Activated CD4-positive, alpha-beta T cell treated with anti-CD3 and anti-CD28 coated beads, Interleukin-2, Interleukin-6, amounts not matched to agents 100 ng/mL and 50 ng/mL, durations not matched to agents 16 hours and 8 hours (primary cell): ENCODE measurements around the gene BBX.
"Not testable (repeated sequence)": the region's sequence is repeated elsewhere in the genome, so short reads cannot be mapped to it uniquely, and the experiment has no call there.

Experiments used
- DNase-seq: peaks from one replicate; pipeline ENCODE4 v3.0.0-alpha.2; 2020

Gene BBX

DNA sequence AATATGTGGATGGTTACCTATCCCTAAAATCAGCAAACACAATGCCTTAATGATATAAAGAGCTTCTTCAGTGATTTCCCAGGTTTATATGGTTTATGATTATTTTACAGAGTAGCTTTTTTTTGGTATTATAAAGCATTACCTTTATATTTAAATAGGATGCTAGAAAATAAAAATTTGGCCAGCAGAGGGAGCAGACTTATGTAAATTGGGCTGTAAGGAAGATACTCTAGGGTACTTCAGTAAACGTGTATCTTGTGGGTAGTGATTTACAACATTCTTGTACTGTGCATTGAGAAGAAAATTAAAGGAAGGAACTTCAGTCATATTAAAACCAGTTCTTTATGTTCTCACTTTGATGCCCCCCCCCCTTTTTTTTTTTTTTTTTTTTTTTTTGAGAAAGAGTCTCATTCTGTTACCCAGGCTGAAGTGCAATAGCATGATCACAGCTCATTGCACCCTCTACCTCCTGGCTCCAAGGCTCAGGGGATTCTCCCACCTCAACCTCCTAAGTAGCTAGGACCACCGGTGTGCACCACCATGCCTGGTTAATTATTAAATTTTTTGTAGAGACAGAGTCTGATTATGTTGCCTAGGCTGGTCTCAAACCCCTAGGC lies 167.9 kb downstream of the BBX start:
- peak; percentile 51 for DNase-seq

DNA sequence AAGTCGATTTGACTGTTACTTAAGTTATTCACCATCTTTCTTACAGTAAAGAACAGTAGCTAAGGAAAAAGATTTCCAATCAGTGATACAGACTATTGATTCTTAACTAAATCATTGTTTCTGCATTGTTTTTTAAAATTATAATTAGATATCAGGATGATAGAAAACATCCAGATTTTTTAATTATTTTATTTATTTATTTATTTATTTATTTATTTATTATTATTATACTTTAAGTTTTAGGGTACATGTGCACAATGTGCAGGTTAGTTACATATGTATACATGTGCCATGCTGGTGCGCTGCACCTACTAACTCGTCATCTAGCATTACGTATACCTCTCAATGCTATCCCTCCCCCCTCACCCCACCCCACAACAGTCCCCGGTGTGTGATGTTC lies 169.2 kb downstream of the BBX start:
- DNase-seq, result not testable (repeated sequence)

DNA sequence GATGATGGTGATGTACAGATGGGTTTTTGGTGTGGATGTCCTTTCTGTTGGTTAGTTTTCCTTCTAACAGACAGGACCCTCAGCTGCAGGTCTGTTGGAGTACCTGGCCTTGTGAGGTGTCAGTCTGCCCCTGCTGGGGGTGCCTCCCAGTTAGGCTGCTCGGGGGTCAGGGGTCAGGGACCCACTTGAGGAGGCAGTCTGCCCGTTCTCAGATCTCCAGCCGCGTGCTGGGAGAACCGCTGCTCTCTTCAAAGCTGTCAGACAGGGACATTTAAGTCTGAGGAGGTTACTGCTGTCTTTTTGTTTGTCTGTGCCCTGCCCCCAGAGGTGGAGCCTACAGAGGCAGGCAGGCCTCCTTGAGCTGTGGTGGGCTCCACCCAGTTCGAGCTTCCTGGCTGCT lies 174.6 kb downstream of the BBX start:
- not testable (repeated sequence) for DNase-seq

DNA sequence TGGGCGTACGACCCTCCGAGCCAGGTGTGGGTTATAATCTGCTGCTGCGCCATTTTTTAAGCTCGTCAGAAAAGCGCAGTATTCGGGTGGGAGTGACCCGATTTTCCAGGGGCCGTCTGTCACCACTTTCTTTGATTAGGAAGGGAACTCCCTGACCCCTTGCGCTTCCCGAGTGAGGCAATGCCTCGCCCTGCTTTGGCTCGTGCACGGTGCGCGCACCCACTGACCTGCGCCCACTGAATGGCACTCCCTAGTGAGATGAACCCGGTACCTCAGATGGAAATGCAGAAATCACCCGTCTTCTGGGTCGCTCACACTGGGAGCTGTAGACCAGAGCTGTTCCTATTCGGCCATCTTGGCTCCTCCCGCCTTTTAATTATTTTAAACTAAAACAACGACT lies 175.1 kb downstream of the BBX start:
- DNase-seq, result not testable (repeated sequence)

DNA sequence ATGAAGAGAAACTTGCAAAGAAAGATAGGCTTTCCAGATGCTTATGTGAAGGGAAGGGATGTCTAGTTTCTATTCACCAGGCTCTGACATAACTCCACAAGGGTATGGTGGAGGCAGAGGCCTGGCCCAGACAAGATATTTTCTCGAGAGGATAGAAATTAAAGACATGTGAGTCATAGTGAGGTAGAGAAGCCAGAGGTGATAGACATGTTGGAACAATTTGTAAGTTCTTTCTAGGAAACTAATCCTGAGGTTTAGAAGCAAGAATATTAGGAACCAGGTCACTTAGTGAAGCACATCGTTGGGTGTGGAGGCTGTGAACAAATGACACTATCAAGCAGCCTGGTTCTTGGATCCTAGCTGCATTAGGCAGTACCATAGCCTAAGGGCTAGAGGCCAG lies 176.9 kb downstream of the BBX start:
- DNase-seq, result no peak

DNA sequence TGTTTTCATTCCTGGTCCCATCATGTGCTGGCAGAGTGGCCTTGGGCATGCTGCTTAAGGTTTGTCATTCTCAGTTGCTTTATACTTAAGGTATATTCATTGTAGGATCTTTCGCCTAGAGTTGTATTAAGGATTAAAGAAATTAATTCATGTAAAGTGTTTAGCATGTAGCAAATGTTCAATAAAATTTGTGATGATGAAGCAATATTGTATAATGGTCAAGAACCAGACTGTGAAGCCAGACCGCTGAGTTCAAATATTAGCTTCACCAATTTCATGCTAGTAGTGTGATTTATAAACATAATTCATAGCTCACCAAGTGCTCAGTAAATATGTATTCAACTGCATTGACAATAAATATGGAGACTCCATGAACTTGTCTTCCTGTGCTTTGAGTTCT lies 178.5 kb downstream of the BBX start:
- no peak for DNase-seq

DNA sequence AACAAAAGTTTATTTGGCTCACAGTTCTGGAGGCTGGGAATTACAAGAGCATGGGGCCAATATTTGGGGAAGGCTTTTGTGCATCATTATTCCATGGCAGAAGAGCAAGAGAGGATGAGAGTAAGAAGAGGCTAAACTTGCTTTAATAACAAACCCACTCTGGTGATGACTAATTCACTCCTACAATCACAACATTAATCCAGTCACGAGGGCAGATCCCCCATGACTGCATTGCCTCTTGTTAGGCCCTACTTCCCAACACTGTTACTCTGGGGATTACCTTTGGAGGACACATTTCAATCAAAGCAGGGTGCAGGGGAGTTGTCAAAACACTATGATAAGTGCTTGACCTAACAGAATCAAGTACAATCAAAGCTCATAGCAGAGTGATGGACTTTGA lies 181.7 kb downstream of the BBX start:
- no peak for DNase-seq

DNA sequence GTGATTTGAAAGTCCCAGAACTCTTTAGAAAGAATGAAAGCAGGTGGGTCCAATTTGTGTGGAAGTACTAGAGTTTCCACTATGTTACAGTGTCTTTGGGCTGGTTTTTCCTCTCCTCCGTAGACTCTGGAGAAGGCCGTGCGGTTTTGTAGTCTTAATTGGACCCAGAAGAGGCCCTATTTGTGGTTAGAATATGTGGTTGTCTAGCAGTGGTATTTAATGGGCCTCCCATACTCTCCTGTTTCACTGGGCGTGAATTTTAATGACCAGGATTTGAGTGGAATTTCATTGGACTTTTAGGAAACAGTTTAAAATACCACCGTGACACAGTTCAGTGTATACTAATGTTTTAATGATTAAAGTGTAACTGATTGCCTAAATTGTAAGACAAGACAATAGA lies 182.3 kb downstream of the BBX start:
- no peak for DNase-seq

DNA sequence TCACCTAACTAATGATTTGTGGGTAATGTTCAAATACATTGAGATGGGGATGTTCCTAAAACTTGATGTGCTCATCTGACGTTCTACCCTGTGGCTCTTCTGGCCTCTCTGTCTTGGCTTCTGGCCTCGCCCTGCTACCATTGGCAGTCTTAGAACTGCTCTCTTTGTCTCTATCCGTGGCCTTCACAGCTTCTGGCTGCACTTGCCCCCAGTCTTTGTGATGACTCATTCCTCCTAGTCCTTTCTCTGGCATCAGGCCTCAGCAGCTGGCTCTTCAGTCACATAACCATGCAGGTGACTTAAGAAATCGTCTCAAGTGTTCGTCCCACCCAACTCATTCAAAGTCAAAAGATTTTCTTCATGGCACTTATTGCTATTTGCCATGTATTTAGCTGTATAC lies 188.1 kb downstream of the BBX start:
- no peak for DNase-seq

DNA sequence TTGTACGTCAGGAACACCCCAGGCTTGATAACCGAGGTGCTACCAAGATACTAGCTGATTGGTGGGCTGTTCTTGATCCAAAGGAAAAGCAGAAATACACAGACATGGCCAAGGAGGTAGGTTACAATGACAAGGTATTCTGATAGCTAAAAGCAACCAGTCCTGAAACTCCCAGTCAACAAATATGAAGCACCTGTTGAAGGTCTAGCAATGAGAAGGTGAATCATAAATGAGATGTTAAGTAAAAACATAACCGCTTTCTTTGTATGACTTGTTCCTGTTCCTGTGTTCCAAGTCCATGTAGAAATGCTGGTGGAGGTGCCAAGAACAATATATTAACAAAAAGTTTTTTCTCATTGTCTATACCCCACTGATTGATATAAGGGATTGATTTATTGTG lies 194.0 kb downstream of the BBX start:
- DNase-seq, result no peak

DNA sequence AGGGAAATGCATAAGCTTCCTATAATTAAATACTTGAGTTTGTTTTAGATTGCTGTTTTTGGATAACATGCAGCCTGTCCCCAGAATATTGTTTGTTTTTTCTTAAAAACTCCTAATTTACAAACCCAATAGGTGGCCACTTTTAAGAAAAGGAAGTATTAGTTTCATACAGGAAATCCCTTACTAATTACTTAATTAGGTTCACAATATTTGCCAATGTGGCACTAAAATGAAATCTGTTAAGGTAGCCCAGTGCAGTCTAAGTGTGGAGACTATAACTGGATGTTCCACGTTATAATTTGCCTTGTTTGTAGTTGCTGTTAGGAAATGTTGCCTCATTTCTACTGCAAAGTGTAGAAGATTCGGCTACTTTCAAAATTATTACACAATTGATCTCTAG lies 195.8 kb downstream of the BBX start:
- DNase-seq, result no peak

DNA sequence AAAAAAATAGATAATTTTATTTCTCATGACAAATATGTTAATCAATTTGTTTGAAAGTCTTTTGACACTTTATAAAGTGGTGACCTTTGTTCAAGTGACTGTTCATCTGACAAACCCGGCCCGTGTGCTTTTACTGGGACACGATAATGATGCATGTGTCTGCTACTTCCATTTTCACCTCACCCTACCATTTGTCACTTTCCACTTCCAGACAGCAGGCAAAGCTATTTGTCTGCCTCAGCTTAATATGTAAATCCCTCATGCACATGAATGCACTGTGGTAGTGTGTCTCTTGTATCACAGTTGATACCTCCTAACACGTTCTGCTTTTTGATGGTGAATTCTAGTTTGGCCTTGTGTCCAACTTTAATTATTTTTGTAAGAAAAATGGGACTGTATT lies 204.3 kb downstream of the BBX start:
- no peak for DNase-seq

DNA sequence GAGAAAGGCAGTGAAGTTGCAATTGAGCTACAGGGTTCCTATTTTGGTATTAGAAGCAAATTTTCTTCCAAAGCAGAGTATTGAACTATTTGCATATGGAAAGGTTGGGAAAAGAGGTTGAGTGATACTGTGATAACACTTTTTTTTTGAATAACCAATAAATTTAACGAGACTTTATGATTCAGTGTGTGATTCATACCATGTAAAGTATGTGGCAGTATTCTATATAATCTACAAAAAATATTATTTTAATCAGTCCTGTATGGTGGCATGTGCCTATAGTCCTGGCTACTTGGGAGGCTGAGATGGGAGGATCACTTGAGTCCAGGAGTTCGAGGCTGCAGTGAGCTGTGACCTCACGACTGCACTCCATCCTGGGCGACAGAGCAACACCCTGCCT lies 206.9 kb downstream of the BBX start:
- DNase-seq, result no peak

DNA sequence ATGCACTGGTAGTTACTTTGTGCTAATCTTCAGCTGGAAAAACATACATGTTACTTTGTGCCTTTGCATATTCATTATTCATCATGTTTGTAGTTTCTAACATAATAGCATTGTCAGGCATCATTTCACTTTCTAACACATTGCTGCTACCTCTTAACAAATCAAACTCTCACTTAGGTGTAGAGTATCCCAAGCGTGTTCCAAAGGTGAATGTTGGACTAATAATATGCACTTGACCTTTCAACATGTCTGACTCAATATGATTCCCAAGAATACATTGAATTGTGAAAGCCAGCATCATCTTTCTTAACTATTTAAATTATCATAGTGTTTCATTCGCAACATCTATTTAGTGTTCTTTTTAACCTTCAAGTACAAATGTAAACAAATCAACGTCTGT lies 211.6 kb downstream of the BBX start:
- no peak for DNase-seq

DNA sequence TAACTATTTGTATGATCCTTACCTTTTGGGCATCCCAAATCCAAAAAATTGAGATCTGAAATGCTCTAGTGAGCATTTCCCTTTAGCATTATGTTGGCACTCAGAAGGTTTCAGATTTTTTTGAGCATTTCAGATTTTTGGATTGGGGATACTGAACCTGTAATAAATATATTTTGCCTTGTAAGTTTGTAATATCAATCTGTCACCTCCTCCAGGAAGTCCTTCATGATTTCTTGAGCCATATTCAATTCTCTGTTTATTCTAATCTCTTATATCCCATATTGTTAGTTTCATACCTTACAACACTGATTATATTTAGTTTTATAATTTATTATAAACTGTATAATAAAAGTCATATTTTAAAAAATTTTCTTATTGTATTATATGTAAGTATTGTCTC lies 215.2 kb downstream of the BBX start:
- DNase-seq, result no peak

DNA sequence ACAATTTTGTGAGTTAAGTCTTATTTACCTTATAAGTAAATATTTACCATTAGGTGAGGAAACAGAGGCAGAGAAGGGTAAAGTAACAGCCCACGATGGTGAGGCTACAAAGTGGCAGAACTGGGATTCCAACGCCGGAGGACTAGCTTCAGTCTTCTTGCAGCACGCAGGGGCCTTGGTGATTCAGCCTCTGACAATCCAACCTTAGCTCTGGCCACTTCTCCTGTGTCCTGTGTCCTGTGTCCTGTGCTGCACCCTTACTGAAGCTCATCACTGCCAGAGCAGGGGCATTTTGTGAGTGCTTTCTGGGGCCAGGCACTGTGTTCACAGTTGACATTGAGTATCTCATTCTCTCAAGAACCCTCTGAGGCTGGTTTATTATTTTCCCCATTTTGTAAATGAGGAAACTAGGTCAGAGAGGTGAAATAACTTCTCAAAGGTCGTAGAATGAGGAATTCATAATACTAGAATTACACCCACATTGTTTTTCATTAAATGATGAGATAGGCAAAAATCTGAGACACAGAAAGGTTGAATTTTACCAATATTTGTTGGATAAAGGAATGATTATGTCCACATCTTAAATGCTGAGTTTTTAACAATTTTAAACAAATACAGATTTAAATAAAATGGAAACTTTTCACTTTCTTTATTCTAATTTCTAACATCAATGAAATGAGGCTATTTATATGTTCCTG lies 215.9 kb downstream of the BBX start:
- no peak for DNase-seq

DNA sequence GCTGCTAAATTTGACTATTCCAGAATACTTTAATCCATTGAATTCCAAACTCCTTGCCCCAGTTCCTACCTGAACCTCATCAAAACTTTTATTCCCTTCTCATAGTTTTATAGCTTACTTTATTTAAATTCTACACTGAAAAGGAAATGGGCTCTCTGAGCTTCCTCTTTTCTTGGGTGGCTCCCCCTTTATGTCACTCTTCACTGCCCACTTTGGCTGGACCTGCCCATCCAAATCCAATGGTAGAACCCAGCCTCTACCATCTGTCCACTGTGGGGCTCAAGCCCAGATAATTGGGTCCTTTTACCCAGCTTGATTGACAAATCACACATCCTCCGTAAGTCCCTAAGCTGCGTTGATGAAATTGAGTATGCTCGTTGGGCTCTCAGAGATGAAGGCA lies 216.5 kb downstream of the BBX start:
- DNase-seq, result no peak

DNA sequence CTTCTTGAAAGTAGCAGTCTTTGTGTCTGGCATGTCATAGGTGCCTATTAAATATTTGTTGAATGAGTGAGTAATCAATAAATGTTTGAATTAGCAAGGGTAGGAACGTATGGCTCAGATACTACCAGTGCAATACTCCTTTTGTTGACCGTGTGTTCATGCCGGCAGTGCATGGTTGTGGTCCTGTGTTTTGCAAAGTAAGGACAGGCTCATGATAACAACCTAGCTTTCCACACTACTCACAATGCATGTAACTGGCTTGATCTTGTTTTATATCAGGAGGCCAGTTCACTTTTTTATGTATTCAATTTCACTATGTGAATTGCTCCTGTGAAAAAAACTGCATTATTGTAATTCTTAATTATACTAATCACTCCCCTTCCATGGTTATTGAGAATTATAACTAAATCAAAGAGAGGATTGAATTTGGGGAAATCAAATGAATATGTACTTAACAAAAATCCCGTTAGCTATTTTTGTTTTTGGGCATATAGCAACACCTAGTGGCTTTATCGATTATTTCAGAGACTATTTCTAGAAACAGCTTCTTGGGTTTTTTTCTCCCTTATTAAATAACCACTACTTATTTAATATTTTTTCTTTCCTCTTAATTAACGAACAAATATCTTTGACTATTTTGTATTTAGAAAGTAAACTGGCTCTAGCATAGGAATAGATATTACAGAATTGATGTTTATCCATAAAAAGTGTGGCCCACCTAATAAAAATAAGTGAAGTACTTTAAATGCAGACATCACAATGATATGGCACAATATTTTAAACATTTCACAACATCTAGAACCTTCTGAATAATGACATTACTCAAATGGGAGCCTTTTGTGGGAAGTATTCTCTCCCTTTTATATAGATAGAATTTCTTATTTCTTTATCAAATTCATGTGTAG lies 218.5 kb downstream of the BBX start:
- DNase-seq, result peak; percentile 3

DNA sequence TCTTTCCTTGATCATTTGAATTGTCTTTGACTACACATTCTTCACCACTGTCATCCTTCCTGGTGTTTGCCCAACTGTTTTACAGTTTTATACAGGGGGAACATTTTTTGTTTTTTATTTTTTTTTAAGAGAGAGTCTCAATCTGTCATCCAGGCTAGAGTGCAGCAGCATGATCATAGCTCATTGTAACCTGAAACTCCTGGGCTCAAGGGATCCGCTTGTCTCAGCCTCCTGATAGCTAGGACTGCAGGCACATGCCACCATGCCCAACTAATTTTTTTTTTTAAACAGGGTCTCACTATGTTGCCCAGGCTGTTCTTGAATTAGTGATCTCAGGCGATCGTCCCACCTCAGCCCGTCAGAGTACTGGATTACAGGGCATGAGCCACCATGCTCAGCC lies 222.6 kb downstream of the BBX start:
- no peak for DNase-seq

DNA sequence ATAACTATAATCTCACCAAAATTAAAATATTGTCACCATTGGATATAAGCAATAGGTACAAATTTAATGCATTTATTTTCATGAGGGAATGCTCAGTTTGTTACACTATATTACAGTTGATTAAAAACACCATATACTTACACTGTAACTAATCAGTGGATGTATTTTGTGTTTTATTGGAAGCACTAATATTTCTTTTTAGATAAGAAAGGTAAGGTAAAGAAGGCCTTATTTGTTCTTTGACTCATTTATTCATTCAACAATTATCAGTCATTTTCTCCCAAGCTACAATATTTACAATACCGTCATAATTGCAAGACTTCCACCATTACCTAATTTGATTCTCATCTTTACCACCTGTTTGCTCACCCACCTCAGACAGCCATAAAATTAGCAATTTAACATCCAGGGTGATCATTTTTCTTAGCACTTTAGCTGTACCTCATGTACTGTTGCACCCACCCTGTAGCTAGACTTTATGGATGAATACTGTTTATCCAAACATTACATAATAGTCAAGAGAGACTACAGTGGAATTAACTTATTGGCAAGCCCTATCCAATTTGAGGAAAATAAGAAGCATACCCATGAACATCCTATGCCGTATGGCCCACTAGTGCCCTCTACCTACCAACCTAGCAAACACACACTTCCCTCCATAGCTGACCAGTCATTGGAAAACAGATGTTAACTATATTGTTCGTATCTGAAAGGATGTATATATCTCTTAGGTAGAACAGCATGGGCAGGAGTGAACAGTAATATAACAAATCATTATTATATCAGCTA lies 229.6 kb downstream of the BBX start:
- peak; percentile 26 for DNase-seq

DNA sequence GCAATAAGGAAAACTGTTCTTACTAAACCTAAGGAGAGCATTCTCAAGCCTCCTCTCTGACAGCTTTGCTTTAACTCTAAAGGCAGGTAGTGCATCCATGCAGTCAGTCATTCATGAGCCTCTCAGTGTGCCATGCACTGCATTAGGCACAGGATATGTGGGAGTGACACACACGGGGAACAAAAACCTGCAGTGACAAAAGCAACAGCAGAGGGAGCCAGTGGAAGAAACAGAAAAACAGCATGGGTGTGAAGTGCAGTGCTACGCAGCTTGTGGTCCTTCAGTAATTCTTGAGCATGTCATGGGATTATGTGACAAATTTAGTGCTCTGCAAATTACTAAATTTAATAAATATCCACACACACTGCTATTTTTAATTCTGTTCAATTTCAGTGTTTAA lies 230.7 kb downstream of the BBX start:
- DNase-seq, result peak; percentile 42

DNA sequence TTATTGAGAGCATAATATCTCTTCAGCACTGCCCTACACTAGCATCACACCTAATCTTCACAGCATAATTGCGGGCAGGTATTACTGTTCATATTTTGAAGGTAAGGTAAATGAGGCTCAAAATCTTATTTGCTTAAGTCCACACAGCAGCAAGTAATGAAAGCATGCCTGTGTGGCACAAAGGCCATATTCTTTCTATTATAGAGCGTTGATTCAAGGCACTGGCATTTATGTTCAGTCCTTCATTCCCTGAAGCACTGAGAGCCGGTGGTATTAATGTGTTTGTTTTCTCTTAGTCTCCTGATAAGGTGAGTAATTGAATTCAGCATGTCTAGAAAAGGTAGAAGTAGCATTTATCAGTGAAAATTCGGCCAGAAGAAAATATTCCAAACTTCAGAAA lies 231.2 kb downstream of the BBX start:
- no peak for DNase-seq

DNA sequence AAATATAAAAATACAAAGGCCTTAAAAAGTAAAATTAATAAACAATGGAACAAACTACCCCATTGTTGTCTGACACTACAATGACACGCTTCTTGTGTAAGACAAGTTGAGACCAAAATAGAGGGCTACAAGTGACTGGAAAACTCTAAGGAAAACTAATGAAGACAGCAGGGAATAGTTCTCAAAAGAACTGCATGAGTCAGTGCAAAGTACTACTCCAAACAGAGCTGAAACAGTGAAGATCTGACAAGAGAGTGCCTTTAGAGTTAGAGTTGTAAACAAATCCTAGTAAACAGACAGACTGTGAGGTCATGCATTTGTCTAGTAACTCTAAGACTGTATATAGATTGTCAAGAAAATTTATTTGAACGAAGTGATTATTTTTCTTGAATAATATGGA lies 233.9 kb downstream of the BBX start:
- DNase-seq, result no peak
